HepG2 (cell line): Measurements from ENCODE around the gene FIGNL1. TPM values are rescaled to one million over a fixed set of nuclear protein-coding genes. Genes with fewer than 3 reads are reported as not detected.

Experiments used
- ATAC-seq: fragments of 200-7000 bp; cut with Tn5 transposase; 3 replicates; pipeline ENCODE4 v1.9.1; 2020; ENCODE audit warnings: mild to moderate bottlenecking, moderate library complexity
- BruUV-seq: library from RNA; stranded (reverse); fragments of 400-500 nt; replicated peaks from 2 replicates; lab custom pipeline; 2021; lab: Mats Ljungman, UMichigan
- CTCF ChIA-PET: fragments of 300-600 bp; formaldehyde crosslinking; extraction: SDS; loops from one replicate; lab custom pipeline; 2021; ENCODE audit warnings: low total read pairs, inconsistent platforms, low intra/inter-chr PET ratio; lab: Yijun Ruan, JAX
- POLR2A ChIA-PET: fragments of 350-600 bp; sonication (Branson Sonifier 250); formaldehyde crosslinking; loops from one replicate; lab custom pipeline; 2020; ENCODE audit warnings: antibody characterized with exemption, inconsistent platforms; lab: Yijun Ruan, JAX
- DNase-seq: peaks from one replicate; pipeline ENCODE4 v3.0.0-alpha.2; 2015; ENCODE audit warnings: low spot score
- FAIRE-seq: peaks from 3 replicates; lab custom pipeline; 2011; peaks lifted over from hg19 to GRCh38; lab: Jason Lieb, UNC
- H2AFZ ChIP-seq: one replicate; pipeline ENCODE4 v1.6.1; 2011; ENCODE audit warnings: low read length, inconsistent platforms
- H3K27ac ChIP-seq: fragments of 300-600 bp; 3 replicates; pipeline ENCODE4 v1.8.0; 2011; ENCODE audit warnings: mixed run types, mild to moderate bottlenecking, mixed read lengths, low read length, inconsistent platforms; ENCODE audit not compliant: insufficient read depth; ENCODE audit errors: extremely low read length
- H3K27me3 ChIP-seq, 2 experiments: fragments of 200-600 bp in 1 of 2; 2 replicates in 1 of 2; 3 replicates in 1 of 2; pipeline versions ENCODE4 v1.6.0 to v1.8.0; 2011; ENCODE audit warnings: low read length in 2 of 2, mild to moderate bottlenecking in 2 of 2, moderate library complexity in 2 of 2, inconsistent platforms in 1 of 2; ENCODE audit not compliant: insufficient read depth in 2 of 2, control insufficient read depth in 1 of 2
- H3K36me3 ChIP-seq, 2 experiments: fragments of 200-600 bp in 1 of 2; replicated peaks in 1 of 2; 2 replicates in 1 of 2; 3 replicates in 1 of 2; pipeline versions ENCODE4 v1.5.1 to v1.8.0; 2011; ENCODE audit warnings: low read length in 2 of 2, inconsistent platforms in 1 of 2; ENCODE audit not compliant: insufficient read depth in 2 of 2, control insufficient read depth in 1 of 2
- H3K4me1 ChIP-seq: 2 replicates; pipeline ENCODE4 v1.5.1; 2012; ENCODE audit warnings: low read length, inconsistent platforms; ENCODE audit not compliant: insufficient read depth
- H3K4me2 ChIP-seq: 2 replicates; pipeline ENCODE4 v1.6.0; 2011; ENCODE audit warnings: low read depth, low read length, inconsistent platforms
- H3K4me3 ChIP-seq, 3 experiments: fragments of 200-600 bp in 1 of 3; sonication (generic), shearing (Covaris generic) in 1 of 3; replicated peaks in 1 of 3; 2 replicates each; pipeline ENCODE4 v1.5.1; 2011 to 2016; ENCODE audit warnings: low read length in 3 of 3, inconsistent platforms in 2 of 3, low read depth in 2 of 3, mild to moderate bottlenecking in 2 of 3, control low read depth in 1 of 3, mixed read lengths in 1 of 3; ENCODE audit not compliant: insufficient read depth in 1 of 3
- H3K79me2 ChIP-seq: one replicate; pipeline ENCODE4 v1.6.1; 2011; ENCODE audit warnings: low read length, inconsistent platforms; ENCODE audit not compliant: insufficient read depth
- H3K9ac ChIP-seq: 2 replicates; pipeline ENCODE4 v1.6.0; 2011; ENCODE audit warnings: mild to moderate bottlenecking, low read depth, low read length, inconsistent platforms; ENCODE audit not compliant: insufficient read depth
- H3K9me3 ChIP-seq: 2 replicates; pipeline ENCODE4 v1.5.1; 2012; ENCODE audit warnings: mild to moderate bottlenecking, low read length
- H4K20me1 ChIP-seq: 2 replicates; pipeline ENCODE4 v1.6.0; 2011; ENCODE audit warnings: inconsistent platforms, mild to moderate bottlenecking, low read length, moderate library complexity; ENCODE audit not compliant: insufficient read depth
- EP300 ChIP-seq, 3 experiments: sonication (generic) in 1 of 3; formaldehyde crosslinking in 1 of 3; IDR thresholded peaks; 2 replicates each; pipeline versions ENCODE4 v1.5.1 to v1.6.1; 2011 to 2020; ENCODE audit warnings: low read depth in 2 of 3, low read length in 2 of 3, borderline replicate concordance in 1 of 3, improper control_type of control experiment in 1 of 3, mild to moderate bottlenecking in 1 of 3, missing genetic modification reagents in 1 of 3, moderate library complexity in 1 of 3
- FOXC1 ChIP-seq: sonication (generic); formaldehyde crosslinking; IDR thresholded peaks from 2 replicates; pipeline ENCODE4 v1.8.0; 2022; ENCODE audit warnings: mild to moderate bottlenecking, missing genetic modification reagents, borderline replicate concordance
- KDM2A ChIP-seq: sonication (generic); formaldehyde crosslinking; IDR thresholded peaks from 2 replicates; pipeline ENCODE4 v1.4.0; 2020; ENCODE audit warnings: low read depth, missing genetic modification reagents, borderline replicate concordance
- PHF20 ChIP-seq: sonication (generic); formaldehyde crosslinking; IDR thresholded peaks from 2 replicates; pipeline ENCODE4 v1.5.0; 2020; ENCODE audit warnings: mild to moderate bottlenecking, missing genetic modification reagents
- RXRB ChIP-seq: IDR thresholded peaks from 2 replicates; pipeline ENCODE4 v1.6.1; 2016; ENCODE audit warnings: borderline replicate concordance, missing genetic modification reagents, missing compliant biosample characterization
- ZBTB46 ChIP-seq: sonication (generic); formaldehyde crosslinking; IDR thresholded peaks from 2 replicates; pipeline ENCODE4 v1.4.0; 2020; ENCODE audit warnings: mild to moderate bottlenecking, missing genetic modification reagents, borderline replicate concordance
- ZNF136 ChIP-seq: sonication (generic); formaldehyde crosslinking; IDR thresholded peaks from 2 replicates; pipeline ENCODE4 v1.8.1; 2022; ENCODE audit warnings: low read depth, mild to moderate bottlenecking, moderate library complexity, missing genetic modification reagents
- ZNF878 ChIP-seq: sonication (generic); formaldehyde crosslinking; IDR thresholded peaks from 2 replicates; pipeline ENCODE4 v1.8.1; 2023; ENCODE audit warnings: mild to moderate bottlenecking, missing genetic modification reagents, moderate library complexity
- WGBS: methylation state at CpG from one replicate; pipeline ENCODE4 v1.1.6; 2017; ENCODE audit warnings: low lambda C conversion rate; 5-methylcytosine and 5-hydroxymethylcytosine counted together
- in situ Hi-C: cut with HindIII; loops from 2 replicates; pipeline ENCODE4 v1.10.0; 2017; ENCODE audit warnings: low pct_unique_long_range_greater_than_20kb; ENCODE audit not compliant: extremely low pct_ligation_motif_present
- intact Hi-C: fragments of 100-400 bp; cut with micrococcal nuclease; formaldehyde crosslinking; loops from one replicate; pipeline ENCODE4 v1.10.0; 2022; ENCODE audit not compliant: unreplicated experiment
- polyA plus RNA-seq, 8 experiments: library from polyadenylated mRNA; depleted of rRNA in 3 of 8; stranded (reverse) in 7 of 8; unstranded in 1 of 8; fragments of >200 nt; fragmentation: Illumina TruSeq in 4 of 8; extraction: Trizol in 4 of 8; gene quantifications; 2 replicates each; pipeline versions ENCODE4 v1.2.1 to v1.2.3, GENCODE V29; 2011 to 2016; ENCODE audit warnings: low read depth in 4 of 8, missing spikeins in 1 of 8, mixed read lengths in 1 of 8; ENCODE audit not compliant: insufficient read depth in 1 of 8
- total RNA-seq, 5 experiments: library from RNA; depleted of rRNA; stranded (reverse); fragments of >200 nt; fragmentation: Illumina TruSeq; extraction: Trizol; gene quantifications; 2 replicates each; pipeline ENCODE4 v1.2.3, GENCODE V29; 2016; ENCODE audit warnings: low read depth in 1 of 5
- TF ChIP-seq, protein P1 (sequence below), 2 experiments: fragments of 450-650 bp in 1 of 2; sonication (generic) in 1 of 2; formaldehyde crosslinking in 1 of 2; IDR thresholded peaks; 2 replicates each; pipeline versions ENCODE4 v1.6.1 to v1.8.0; 2016 to 2022; ENCODE audit warnings: antibody characterized with exemption in 1 of 2, mild to moderate bottlenecking in 1 of 2, missing genetic modification reagents in 1 of 2

Gene FIGNL1
- total and polyA plus RNA-seq, 2 of the 13 experiments (the other 11 are each of a cell fraction or from before 2014, with no cell fraction given): 4.0 to 20.9 TPM

DNA sequence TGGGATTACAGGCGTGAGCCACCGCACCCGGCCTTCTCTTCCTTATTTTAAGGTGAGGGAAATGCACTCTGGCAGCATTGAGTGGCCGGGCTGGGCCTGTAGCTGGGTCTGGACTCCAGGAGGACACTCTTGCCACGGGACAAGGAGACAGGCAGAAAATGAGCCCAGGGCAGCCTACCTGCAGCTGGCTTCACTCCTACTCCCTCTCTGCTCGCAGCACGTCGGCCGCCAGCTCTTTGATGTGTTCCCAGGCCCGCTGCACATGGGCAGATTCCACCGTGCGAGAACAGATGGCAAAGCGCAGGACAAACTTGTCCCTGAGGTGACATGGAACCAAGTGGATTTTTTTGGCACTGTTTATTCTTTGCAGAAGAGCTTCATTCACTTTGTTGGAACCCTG is 12.9 kb upstream of the FIGNL1 start:
- H3K4me3 ChIP-seq: no peak overlapping the region
- no peaks in the 10 kb centered on the region for H3K9me3 ChIP-seq
- ATAC-seq: no peak
- H3K36me3 ChIP-seq: peaks cover 5 to 15% of the 10 kb centered on the region in 2 experiments; a peak in 4 of 5 replicates
- DNase-seq: no peak
- no TSS peak for BruUV-seq
- H3K4me2 ChIP-seq: no peak overlapping the region
- TF ChIP-seq, protein P1, sequence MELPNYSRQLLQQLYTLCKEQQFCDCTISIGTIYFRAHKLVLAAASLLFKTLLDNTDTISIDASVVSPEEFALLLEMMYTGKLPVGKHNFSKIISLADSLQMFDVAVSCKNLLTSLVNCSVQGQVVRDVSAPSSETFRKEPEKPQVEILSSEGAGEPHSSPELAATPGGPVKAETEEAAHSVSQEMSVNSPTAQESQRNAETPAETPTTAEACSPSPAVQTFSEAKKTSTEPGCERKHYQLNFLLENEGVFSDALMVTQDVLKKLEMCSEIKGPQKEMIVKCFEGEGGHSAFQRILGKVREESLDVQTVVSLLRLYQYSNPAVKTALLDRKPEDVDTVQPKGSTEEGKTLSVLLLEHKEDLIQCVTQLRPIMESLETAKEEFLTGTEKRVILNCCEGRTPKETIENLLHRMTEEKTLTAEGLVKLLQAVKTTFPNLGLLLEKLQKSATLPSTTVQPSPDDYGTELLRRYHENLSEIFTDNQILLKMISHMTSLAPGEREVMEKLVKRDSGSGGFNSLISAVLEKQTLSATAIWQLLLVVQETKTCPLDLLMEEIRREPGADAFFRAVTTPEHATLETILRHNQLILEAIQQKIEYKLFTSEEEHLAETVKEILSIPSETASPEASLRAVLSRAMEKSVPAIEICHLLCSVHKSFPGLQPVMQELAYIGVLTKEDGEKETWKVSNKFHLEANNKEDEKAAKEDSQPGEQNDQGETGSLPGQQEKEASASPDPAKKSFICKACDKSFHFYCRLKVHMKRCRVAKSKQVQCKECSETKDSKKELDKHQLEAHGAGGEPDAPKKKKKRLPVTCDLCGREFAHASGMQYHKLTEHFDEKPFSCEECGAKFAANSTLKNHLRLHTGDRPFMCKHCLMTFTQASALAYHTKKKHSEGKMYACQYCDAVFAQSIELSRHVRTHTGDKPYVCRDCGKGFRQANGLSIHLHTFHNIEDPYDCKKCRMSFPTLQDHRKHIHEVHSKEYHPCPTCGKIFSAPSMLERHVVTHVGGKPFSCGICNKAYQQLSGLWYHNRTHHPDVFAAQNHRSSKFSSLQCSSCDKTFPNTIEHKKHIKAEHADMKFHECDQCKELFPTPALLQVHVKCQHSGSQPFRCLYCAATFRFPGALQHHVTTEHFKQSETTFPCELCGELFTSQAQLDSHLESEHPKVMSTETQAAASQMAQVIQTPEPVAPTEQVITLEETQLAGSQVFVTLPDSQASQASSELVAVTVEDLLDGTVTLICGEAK (IDR thresholded peaks at IDR 0.05): no peak
- TF ChIP-seq, protein P1 (CRISPR knock-in tag; IDR thresholded peaks at IDR 0.05): no peak
- TF ChIP-seq FOXC1 (CRISPR knock-in tag) (no peak), RXRB (CRISPR knock-in tag) (no peak), ZBTB46 (CRISPR knock-in tag) (no peak), PHF20 (CRISPR knock-in tag) (no peak), ZNF136 (no peak), KDM2A (CRISPR knock-in tag) (no peak), EP300 (IDR thresholded peaks at IDR 0.05; ENCODE audit: low read depth in 2 of 2, low read length in 2 of 2) (no peak), EP300 (CRISPR knock-in tag; IDR thresholded peaks at IDR 0.05; ENCODE audit: borderline replicate concordance) (no peak), ZNF878 (CRISPR knock-in tag) (no peak)
- TF ChIP-seq, all 625 proteins: peak for 0
- Histone ChIP-seq H3K27me3 (no peaks in the 10 kb centered on the region), H3K9ac (no peak overlapping the region), H3K79me2 (no peaks in the 10 kb centered on the region), H4K20me1 (no peaks in the 10 kb centered on the region), H3K4me1 (peaks cover 5% of the 10 kb centered on the region), H2AFZ (no peak overlapping the region), H3K27ac (no peak overlapping the region)
- ChIA-PET CTCF (no interaction called here), POLR2A (no interaction called here)
- WGBS: over 99% methylated on average over 12 of the region's 13 CpGs
- intact Hi-C loops (no loop called here), in situ Hi-C loops (loop anchor here (25.0 kb wide), 1 partner anchor 674 kb away; no protein-coding TSS in a partner anchor)
- no peak for FAIRE-seq
